ENCODE data around the gene HNRNPC.
"Not testable (repeated sequence)": the region's sequence is repeated elsewhere in the genome, so short reads cannot be mapped to it uniquely, and the experiment has no call there.

HNRNPC gene

GRCh38 chr14:21213652-21214051, 55.6 kb downstream of the HNRNPC start:
- in situ Hi-C loops (cut with MboI; ENCODE audit: low sequenced_read_pairs) = no loop called here

- in situ Hi-C loops (cut with MboI; ENCODE audit: low sequenced_read_pairs) = not testable (repeated sequence)
Measured at GRCh38 chr14:21212824-21213223, 56.4 kb downstream of the HNRNPC start.

- in situ Hi-C loops (cut with MboI; ENCODE audit: low sequenced_read_pairs) = no loop called here
Measured at GRCh38 chr14:21211509-21211908, 57.7 kb downstream of the HNRNPC start.

- in situ Hi-C loops (cut with MboI; ENCODE audit: low sequenced_read_pairs) = no loop called here
Measured at GRCh38 chr14:21210023-21210422, 59.2 kb downstream of the HNRNPC start.

- in situ Hi-C loops (cut with MboI; ENCODE audit: low sequenced_read_pairs) = no loop called here
Measured at GRCh38 chr14:21209185-21209584, 60.1 kb downstream of the HNRNPC start.

- in situ Hi-C loops (cut with MboI; ENCODE audit: low sequenced_read_pairs) = no loop called here
Measured at GRCh38 chr14:21208554-21208953, 60.7 kb downstream of the HNRNPC start.

- in situ Hi-C loops (cut with MboI; ENCODE audit: low sequenced_read_pairs) = no loop called here
Measured at GRCh38 chr14:21206753-21207684, 62.2 kb downstream of the HNRNPC start.

- in situ Hi-C loops (cut with MboI; ENCODE audit: low sequenced_read_pairs) = no loop called here
Measured at GRCh38 chr14:21205678-21206581, 63.3 kb downstream of the HNRNPC start.

GRCh38 chr14:21205026-21205677, 64.1 kb downstream of the HNRNPC start:
- in situ Hi-C loops (cut with MboI; ENCODE audit: low sequenced_read_pairs) = no loop called here

- in situ Hi-C loops (cut with MboI; ENCODE audit: low sequenced_read_pairs) = no loop called here
Measured at GRCh38 chr14:21204167-21205025, 64.8 kb downstream of the HNRNPC start.

- in situ Hi-C loops (cut with MboI; ENCODE audit: low sequenced_read_pairs) = no loop called here
Measured at GRCh38 chr14:21203470-21204166, 65.6 kb downstream of the HNRNPC start.

GRCh38 chr14:21202463-21203358, 66.5 kb downstream of the HNRNPC start:
- in situ Hi-C loops (cut with MboI; ENCODE audit: low sequenced_read_pairs) = no loop called here

GRCh38 chr14:21201732-21202462, 67.3 kb downstream of the HNRNPC start:
- in situ Hi-C loops (cut with MboI; ENCODE audit: low sequenced_read_pairs) = no loop called here

- in situ Hi-C loops (cut with MboI; ENCODE audit: low sequenced_read_pairs) = no loop called here
Measured at GRCh38 chr14:21200752-21201461, 68.3 kb downstream of the HNRNPC start.

GRCh38 chr14:21199611-21200560, 69.4 kb downstream of the HNRNPC start:
- in situ Hi-C loops (cut with MboI; ENCODE audit: low sequenced_read_pairs) = no loop called here
